Loucy (cell line): ENCODE results near the gene TBRG1.

Source experiments
- EZH2phosphoT487 ChIP-seq: fragments of 200-600 bp; IDR thresholded peaks from 2 replicates; pipeline ENCODE4 v1.6.1; 2018; ENCODE audit warnings: antibody characterized with exemption, mild to moderate bottlenecking, moderate library complexity, borderline replicate concordance
- TF ChIP-seq, protein P1 (sequence below): fragments of 200-600 bp; sonication (generic); conservative IDR thresholded peaks from 2 replicates; pipeline ENCODE4 v1.5.1; 2014; ENCODE audit warnings: mild to moderate bottlenecking, antibody characterized with exemption, low read length

DNA sequence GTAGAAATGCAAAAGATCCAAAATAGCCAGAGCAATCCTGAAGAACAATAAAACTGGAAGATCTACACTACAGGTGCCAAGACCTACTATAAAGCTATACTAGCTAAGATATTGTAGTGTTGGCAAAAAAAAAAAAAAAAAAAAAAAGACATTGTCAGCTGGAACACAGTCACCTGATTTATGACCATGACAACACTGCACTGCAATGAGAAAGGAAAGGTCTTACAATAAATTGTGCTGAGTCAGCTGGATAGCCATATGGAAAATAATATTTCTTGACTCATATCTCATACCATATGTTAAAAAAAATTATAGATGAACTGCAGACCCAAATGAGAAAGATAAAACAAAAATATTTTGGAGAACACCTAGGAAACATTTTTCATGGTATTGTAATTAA, 14.5 kb upstream of the TBRG1 start:
- TF ChIP-seq, protein P1, sequence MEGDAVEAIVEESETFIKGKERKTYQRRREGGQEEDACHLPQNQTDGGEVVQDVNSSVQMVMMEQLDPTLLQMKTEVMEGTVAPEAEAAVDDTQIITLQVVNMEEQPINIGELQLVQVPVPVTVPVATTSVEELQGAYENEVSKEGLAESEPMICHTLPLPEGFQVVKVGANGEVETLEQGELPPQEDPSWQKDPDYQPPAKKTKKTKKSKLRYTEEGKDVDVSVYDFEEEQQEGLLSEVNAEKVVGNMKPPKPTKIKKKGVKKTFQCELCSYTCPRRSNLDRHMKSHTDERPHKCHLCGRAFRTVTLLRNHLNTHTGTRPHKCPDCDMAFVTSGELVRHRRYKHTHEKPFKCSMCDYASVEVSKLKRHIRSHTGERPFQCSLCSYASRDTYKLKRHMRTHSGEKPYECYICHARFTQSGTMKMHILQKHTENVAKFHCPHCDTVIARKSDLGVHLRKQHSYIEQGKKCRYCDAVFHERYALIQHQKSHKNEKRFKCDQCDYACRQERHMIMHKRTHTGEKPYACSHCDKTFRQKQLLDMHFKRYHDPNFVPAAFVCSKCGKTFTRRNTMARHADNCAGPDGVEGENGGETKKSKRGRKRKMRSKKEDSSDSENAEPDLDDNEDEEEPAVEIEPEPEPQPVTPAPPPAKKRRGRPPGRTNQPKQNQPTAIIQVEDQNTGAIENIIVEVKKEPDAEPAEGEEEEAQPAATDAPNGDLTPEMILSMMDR = no peak
- no peak for TF ChIP-seq EZH2phosphoT487
